Endodermal cell (in vitro differentiated cells): Measurements from ENCODE around the gene ZBTB16. TPM values are rescaled to one million over a fixed set of nuclear protein-coding genes. Genes with fewer than 3 reads are reported as not detected.
A peak's percentile ranks its signal among the peaks of the same experiment; 100 is the strongest.

Experiments used
- DNase-seq: peaks from one replicate; pipeline ENCODE4 v3.0.0-alpha.2; 2017
- H3K27ac ChIP-seq: 2 replicates; pipeline ENCODE4 v1.5.1; 2013; ENCODE audit warnings: mild to moderate bottlenecking, low read depth, low read length, moderate library complexity
- H3K27me3 ChIP-seq: 2 replicates; pipeline ENCODE4 v1.6.1; 2013; ENCODE audit warnings: mild to moderate bottlenecking, low read length, moderate library complexity; ENCODE audit not compliant: insufficient read depth, control insufficient read depth, poor library complexity, severe bottlenecking
- H3K36me3 ChIP-seq: 2 replicates; pipeline ENCODE4 v1.7.0; 2013; ENCODE audit warnings: mild to moderate bottlenecking, low read length, moderate library complexity; ENCODE audit not compliant: control insufficient read depth, insufficient read depth
- H3K4me1 ChIP-seq: one replicate; pipeline ENCODE4 v1.7.0; 2013; ENCODE audit warnings: low read length; ENCODE audit not compliant: control insufficient read depth, insufficient read depth
- H3K4me3 ChIP-seq: 2 replicates; pipeline ENCODE4 v1.5.1; 2013; ENCODE audit warnings: mild to moderate bottlenecking, low read length, moderate library complexity
- H3K9ac ChIP-seq: 2 replicates; pipeline ENCODE4 v1.6.1; 2013; ENCODE audit warnings: mild to moderate bottlenecking, low read length, moderate library complexity; ENCODE audit not compliant: poor library complexity, severe bottlenecking; ENCODE audit errors: extremely low read depth
- H3K9me3 ChIP-seq: 2 replicates; pipeline ENCODE4 v1.6.1; 2013; ENCODE audit warnings: mild to moderate bottlenecking, low read length, moderate library complexity; ENCODE audit not compliant: control insufficient read depth
- H3K27ac Mint-ChIP-seq: 2 replicates; pipeline ENCODE4 v1.8.0; 2020; ENCODE audit warnings: mixed read lengths
- H3K27me3 Mint-ChIP-seq: 2 replicates; pipeline ENCODE4 v1.8.0; 2021; ENCODE audit warnings: mild to moderate bottlenecking, mixed read lengths; ENCODE audit not compliant: insufficient read depth
- H3K36me3 Mint-ChIP-seq: 2 replicates; pipeline ENCODE4 v1.8.0; 2020; ENCODE audit warnings: low read depth, mixed read lengths
- H3K4me1 Mint-ChIP-seq: 2 replicates; pipeline ENCODE4 v1.8.0; 2020; ENCODE audit warnings: mixed read lengths
- H3K4me3 Mint-ChIP-seq: 2 replicates; pipeline ENCODE4 v1.8.0; 2020; ENCODE audit warnings: mild to moderate bottlenecking, moderate library complexity, mixed read lengths
- H3K9me3 Mint-ChIP-seq: 2 replicates; pipeline ENCODE4 v1.8.0; 2020; ENCODE audit warnings: mild to moderate bottlenecking, mixed read lengths
- WGBS, 2 experiments: methylation state at CpG; one replicate each; pipeline versions ENCODE4 v1.1.5 to v1.1.7; 2013; ENCODE audit warnings: missing lambda C conversion rate in 2 of 2, mixed read lengths in 1 of 2; ENCODE audit not compliant: insufficient coverage in 1 of 2, insufficient read length in 1 of 2; 5-methylcytosine and 5-hydroxymethylcytosine counted together
- total RNA-seq, 2 donors: library from RNA; stranded (reverse); fragmentation: NEBNext Ultra II Directional in 1 of 2; extraction: Animal tissue kit (Norgen Biotek cat#: 25700) in 1 of 2; gene quantifications; 2 replicates in 1 of 2; 3 replicates in 1 of 2; pipeline ENCODE4 v1.2.1, GENCODE V29; 2021
- TF ChIP-seq, protein P1 (sequence below): fragments of 200-600 bp; sonication (generic); conservative IDR thresholded peaks from 2 replicates; pipeline ENCODE4 v1.5.0; 2021; ENCODE audit warnings: antibody characterized with exemption, mild to moderate bottlenecking

Gene ZBTB16
- total RNA-seq, 2 donors from 2014 or later: 4.1 to 5.8 TPM

DNA sequence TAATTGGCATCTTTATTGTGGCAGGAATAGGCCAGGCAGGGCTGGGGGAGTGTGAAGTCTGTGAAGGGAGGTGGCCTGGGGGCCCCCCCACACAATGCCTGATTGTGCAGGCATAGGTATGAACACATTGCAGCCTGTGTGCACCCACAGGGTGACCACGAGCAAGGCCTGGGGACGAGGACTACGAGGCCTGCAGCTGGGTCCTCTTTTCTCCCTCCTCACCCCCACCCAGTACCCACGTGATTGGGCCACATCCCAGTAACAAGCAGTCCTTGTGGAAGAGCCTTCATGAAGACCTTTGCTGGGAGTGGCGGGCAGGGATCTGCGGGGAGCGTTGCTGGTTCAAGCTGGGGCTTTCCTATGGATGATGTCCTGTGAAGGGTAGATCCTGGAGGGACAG is 29.3 kb downstream of the ZBTB16 start:
- no peaks in the 10 kb centered on the region for H3K36me3 ChIP-seq
- H3K4me1 ChIP-seq: peaks cover 9% of the 10 kb centered on the region
- Mint-ChIP-seq H3K9me3 (no peaks in the 10 kb centered on the region), H3K27ac (no peak overlapping the region), H3K27me3 (peaks cover 64% of the 10 kb centered on the region), H3K4me1 (peaks cover 31% of the 10 kb centered on the region), H3K36me3 (no peaks in the 10 kb centered on the region), H3K4me3 (no peak overlapping the region)
- TF ChIP-seq, protein P1, sequence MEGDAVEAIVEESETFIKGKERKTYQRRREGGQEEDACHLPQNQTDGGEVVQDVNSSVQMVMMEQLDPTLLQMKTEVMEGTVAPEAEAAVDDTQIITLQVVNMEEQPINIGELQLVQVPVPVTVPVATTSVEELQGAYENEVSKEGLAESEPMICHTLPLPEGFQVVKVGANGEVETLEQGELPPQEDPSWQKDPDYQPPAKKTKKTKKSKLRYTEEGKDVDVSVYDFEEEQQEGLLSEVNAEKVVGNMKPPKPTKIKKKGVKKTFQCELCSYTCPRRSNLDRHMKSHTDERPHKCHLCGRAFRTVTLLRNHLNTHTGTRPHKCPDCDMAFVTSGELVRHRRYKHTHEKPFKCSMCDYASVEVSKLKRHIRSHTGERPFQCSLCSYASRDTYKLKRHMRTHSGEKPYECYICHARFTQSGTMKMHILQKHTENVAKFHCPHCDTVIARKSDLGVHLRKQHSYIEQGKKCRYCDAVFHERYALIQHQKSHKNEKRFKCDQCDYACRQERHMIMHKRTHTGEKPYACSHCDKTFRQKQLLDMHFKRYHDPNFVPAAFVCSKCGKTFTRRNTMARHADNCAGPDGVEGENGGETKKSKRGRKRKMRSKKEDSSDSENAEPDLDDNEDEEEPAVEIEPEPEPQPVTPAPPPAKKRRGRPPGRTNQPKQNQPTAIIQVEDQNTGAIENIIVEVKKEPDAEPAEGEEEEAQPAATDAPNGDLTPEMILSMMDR: no peak
- H3K27me3 ChIP-seq: peaks cover 5% of the 10 kb centered on the region
- no peak overlapping the region for H3K27ac ChIP-seq
- no peak overlapping the region for H3K4me3 ChIP-seq
- no peak for DNase-seq
- no peak overlapping the region for H3K9ac ChIP-seq
- H3K9me3 ChIP-seq: no peaks in the 10 kb centered on the region
- 84 to 93% methylated on average over 3 to 5 of the region's 7 CpGs for WGBS, 2 experiments

DNA sequence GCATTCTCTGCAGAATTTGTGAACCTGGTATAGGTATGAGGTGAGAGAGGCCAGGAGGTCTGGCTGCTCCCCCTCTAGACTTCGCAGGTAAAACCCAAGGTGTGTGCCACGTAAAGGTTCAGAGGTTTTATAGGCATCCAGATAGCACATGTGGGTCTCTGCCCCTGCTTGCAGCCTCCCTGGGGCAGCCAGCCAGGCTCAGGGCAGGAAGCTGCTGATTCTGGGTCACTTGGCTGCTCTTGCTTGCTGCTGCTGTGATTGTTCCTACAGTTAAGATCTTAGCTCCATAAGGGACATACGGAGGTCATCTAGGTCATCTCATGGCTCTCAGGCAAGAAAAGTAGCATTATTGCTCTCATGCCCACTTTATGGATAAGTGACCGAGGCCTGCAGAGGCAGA is 30.2 kb downstream of the ZBTB16 start:
- no peak overlapping the region for H3K4me3 Mint-ChIP-seq
- Histone ChIP-seq H3K27ac (peak overlapping the region; percentile 96), H3K4me3 (no peak overlapping the region), H3K9me3 (no peaks in the 10 kb centered on the region), H3K9ac (no peak overlapping the region), H3K27me3 (peaks cover 5% of the 10 kb centered on the region), H3K4me1 (peaks cover 3% of the 10 kb centered on the region), H3K36me3 (no peaks in the 10 kb centered on the region)
- DNase-seq: no peak
- 94 to 96% methylated on average over 4 of the region's 4 CpGs for WGBS, 2 experiments
- no peaks in the 10 kb centered on the region for H3K36me3 Mint-ChIP-seq
- H3K27ac Mint-ChIP-seq: no peak overlapping the region
- TF ChIP-seq, protein P1: no peak
- peaks cover 60% of the 10 kb centered on the region for H3K27me3 Mint-ChIP-seq
- H3K9me3 Mint-ChIP-seq: peaks cover 1% of the 10 kb centered on the region
- H3K4me1 Mint-ChIP-seq: peaks cover 22% of the 10 kb centered on the region

GRCh38 chr11:114090225-114090910 is 30.9 kb downstream of the ZBTB16 start:
- Histone ChIP-seq H3K4me1 (no peaks in the 10 kb centered on the region), H3K36me3 (no peaks in the 10 kb centered on the region), H3K9ac (no peak overlapping the region), H3K27me3 (peaks cover 5% of the 10 kb centered on the region), H3K27ac (peak overlapping the region; percentile 96), H3K9me3 (no peaks in the 10 kb centered on the region), H3K4me3 (no peak overlapping the region)
- H3K4me3 Mint-ChIP-seq: no peak overlapping the region
- peaks cover 56% of the 10 kb centered on the region for H3K27me3 Mint-ChIP-seq
- H3K36me3 Mint-ChIP-seq: no peaks in the 10 kb centered on the region
- WGBS, 2 experiments: 91 to 100% methylated on average over 1 to 3 of the region's 4 CpGs
- no peak for DNase-seq
- peaks cover 21% of the 10 kb centered on the region for H3K4me1 Mint-ChIP-seq
- peaks cover 1% of the 10 kb centered on the region for H3K9me3 Mint-ChIP-seq
- no peak overlapping the region for H3K27ac Mint-ChIP-seq
- TF ChIP-seq, protein P1: no peak
